Left forelimb (tissue), 1 donor: ENCODE results near the gene DYRK2.

Experiments used
- DNase-seq: peaks from one replicate; pipeline ENCODE4 v3.0.0-alpha.2; 2018; ENCODE audit warnings: low spot score

DYRK2 gene

DNA sequence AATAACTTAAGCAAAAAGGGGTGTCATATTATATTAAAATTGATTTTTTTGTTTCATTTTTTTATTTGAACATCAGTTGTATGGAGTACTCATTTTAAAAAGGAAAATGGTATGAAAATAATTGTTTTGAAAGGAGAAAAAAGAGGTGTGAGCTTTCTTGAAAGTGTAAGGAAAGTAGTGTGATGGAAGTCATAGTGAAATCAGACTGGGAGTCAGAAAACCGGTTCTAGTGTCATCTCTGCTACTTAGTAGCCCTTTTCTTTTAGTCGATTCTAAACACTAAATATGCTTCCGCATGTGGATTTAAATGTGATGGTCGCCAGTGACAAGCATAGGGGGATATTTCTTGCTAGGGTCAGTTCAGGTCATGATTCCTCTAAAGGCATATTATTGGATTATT lies 1.8 kb upstream of the DYRK2 start:
- no peak for DNase-seq

DNA sequence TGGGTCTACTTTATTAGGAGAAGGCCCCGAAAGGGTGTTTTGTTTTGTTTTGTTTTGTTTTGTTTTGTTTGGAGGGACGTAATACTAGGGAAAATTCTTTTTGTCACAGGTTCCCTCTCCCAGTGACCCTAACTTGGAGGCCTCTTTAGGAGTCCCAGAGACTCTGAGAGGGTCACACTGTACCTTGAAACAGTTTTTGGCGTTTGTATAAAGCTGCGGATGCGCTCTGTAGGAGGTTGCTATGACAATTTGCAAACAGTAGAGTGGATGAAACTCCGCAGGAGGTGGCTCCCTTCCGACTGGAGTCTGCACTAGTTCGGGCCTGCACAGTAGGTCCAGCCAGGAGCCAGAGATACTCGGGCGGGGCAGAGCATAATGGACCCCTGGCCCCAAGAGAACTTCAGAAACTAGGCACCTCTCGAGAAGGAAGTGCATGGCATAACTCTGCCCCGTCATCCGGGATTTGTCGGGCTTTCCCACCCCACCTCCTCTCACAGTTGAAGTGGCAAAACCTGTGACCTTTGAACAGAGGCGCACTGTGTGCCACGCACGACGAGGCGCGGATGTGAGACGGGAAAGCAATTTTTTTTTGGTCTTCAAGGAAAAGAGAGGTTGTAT lies 1.3 kb upstream of the DYRK2 start:
- no peak for DNase-seq

- DNase-seq = peak; percentile 87
Measured at GRCh38 chr12:67647799-67648520, 585 bp upstream of the DYRK2 start.

GRCh38 chr12:67649261-67649569 lies 670 bp downstream of the DYRK2 start:
- DNase-seq = no peak

DNA sequence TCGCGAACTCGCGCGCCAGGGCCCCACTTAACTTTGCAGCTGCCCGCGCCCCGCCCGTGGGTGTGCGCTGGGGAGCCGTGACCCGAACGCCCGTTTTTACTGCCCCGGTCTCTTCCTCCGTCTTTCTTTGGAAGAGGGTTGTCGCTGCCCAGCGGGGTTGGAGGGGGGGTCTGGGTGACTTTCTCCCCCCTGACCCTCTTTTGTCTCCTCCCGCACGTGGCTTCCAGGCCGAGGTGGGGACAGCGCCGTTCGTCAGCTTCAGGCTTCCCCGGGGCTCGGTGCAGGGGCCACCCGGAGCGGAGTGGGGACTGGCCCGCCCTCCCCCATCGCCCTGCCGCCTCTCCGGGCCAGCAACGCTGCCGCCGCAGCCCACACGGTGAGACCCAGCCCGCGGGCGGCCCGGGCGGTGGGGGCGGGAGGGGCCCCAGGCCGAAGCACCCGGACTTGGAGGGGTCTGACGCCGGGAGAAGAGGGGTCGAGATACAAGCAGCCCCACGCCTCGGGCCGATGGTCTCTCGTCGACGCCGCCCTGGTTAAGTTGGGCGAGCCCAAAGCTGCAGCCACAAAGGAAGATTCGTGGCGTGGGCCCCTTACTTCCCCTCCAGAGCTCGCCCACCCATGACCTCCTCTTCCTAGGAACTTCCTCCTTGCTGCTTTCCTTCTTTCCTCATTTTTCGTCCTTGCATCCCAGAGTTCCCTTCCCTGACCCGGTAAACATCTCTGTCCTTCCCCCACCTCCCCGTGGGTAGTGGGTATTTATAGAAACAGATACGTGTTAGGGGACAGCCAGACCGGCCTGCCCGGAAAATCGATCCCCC lies 1.2 kb downstream of the DYRK2 start:
- peak; percentile 75 for DNase-seq

DNA sequence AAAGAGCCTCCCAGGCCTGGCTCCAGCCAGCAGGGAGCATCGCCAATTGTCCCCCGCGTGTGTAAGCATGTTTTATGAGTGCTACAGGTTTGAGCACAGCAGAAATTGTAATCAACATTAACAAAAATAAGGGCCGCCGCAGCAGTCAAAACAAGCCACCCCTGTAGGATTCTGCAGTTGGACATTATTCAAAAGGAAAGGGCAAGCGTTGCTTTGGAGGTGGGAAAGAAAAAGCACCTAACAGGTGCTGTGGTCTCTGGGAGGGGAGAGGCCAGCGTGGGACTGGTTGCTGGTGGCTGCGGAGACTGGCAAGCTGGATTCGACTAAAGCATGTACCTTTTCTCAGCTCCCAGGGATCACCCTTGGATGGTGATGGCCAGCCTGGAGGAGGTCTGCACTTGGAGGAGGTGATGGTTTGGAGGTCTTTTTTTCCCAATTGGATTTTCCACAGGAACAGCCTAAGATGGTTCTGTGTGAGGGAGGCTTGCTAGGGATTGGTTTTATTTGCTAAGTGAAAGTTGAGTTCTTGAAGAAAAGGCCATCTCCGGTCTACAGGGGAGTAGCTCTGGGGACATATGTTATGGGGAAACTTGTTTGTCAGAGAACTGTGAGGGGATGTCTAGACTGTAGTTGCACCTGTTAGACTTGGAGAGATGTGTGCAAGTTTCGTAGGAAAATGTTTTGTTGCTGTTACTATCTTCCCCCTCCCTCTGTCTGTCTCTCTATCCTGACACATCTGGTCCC lies 2.0 kb downstream of the DYRK2 start:
- DNase-seq = no peak

GRCh38 chr12:67651132-67651695 lies 2.7 kb downstream of the DYRK2 start:
- DNase-seq = no peak

DNA sequence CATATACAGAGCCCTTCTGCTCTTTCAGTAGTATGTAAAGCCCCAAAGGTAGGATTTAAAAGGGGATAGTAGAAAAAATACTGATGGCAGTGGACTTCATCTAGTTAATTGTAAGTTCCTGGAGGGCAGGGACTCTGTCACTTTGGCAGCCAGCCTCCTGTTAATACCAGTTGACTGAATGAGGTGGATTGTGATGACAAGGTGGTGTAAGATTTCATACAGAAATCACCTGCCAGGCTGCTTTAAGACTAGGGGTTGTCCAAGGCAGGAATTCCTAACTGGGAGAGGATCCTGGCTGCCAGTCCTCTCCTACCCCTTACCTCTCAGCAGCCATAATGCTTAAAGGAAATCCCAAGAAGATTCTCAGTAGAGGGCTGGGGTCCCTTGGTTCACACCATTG lies 7.3 kb downstream of the DYRK2 start:
- DNase-seq = no peak

DNA sequence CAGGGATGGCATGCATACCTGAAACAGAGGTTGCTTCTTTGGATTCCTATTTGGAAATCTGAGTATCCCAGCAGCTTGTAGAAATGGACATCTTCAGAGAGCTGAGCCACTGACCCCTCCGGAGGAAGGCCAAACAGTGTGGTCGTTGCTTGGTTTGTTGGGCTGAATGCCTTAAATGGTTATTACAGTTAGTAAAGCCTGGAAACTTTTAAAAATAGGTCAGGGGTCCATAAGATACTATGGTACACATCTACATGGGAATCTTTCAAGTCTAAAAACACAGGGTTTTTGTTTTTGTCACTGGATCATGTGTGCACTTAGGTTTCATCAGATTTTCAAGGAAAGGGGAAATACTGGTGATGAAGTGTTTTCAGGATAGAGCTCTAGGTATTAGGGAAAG lies 7.7 kb downstream of the DYRK2 start:
- DNase-seq = no peak

DNA sequence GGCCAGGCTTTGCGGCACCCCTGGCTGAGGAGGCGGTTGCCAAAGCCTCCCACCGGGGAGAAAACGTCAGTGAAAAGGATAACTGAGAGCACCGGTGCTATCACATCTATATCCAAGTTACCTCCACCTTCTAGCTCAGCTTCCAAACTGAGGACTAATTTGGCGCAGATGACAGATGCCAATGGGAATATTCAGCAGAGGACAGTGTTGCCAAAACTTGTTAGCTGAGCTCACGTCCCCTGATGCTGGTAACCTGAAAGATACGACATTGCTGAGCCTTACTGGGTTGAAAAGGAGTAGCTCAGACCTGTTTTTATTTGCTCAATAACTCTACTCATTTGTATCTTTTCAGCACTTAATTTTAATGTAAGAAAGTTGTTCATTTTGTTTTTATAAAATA lies 9.9 kb downstream of the DYRK2 start:
- no peak for DNase-seq

- no peak for DNase-seq
Measured at GRCh38 chr12:67659292-67659691, 10.7 kb downstream of the DYRK2 start.

DNA sequence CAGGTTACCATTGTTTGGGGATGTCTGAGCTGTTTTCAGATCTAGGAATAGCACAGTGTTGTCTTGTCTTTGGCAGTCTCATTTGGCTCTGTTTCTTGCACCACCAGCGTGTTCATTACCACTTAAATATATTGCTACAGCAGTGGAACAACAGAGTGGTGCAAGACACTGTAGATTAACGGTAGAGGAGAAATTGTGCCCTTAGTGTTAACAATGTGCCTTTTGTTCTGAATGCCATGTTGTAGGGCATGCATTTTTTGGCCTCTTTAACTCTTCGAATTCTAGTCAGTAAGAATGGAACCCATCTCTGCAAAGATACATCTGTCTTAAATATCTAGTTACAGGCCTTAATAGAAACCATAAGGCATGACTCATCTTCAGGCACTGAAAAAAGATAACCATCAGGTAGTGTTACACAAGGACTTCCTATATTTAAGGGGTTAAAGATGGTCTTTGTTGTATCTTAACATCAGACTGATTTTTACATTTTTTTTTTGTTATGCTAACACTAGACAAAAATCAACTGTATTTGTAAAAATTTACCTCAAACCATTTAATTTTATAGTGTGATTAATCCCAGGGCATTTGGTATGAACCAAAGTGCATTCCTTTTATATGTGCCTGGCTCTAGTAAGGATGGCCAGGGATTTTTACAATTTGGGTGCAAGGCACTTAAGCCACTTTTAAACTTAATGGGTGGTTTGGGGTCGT lies 12.9 kb downstream of the DYRK2 start:
- DNase-seq = no peak

DNA sequence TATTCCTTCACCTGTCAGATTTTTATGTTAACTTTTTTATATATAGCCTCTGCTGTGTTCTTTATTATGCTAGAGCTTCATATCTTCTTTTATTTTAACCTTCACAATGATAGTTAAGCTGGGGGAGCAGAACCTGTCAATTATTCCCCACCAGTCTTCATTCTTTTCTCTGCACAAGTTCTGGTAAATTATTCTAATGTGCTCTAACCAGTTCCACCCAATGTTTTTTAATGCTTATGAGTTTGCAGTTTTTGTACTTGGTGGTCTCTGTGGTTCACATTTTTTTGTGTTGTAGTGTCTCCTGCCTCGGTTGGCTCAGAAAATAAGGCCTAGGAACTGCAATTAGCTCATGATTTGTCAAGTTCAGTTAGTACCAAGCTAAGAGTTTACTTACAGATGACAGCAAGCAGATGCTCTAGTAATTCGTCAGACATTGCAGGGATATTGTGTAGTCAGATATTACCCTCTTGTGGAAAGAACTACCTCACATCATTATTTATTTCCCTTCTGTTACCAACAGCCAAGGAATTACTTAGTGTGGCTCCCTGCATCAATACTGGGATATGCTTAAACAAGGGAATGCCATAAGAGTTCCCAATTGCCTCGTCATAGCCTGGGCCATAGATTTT lies 14.5 kb downstream of the DYRK2 start:
- no peak for DNase-seq

DNA sequence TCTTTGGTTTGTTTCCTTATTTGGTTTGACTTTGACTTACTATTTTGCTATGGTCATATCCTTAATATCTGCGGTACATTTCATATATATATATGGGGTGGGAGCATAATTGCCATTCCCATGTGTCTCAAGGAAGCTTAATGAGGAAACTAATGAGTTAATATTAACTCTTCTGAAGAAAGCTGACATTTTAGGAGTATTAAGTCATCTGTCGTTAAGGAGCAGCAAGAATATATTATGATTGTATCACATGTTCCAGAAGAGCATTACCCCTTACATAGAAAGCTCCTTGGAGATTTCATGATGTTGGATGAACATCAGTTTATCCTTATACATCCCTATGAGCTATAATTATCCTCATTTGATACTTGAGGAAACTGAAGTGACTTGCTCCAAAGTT lies 15.6 kb downstream of the DYRK2 start:
- DNase-seq = no peak

- no peak for DNase-seq
Measured at GRCh38 chr12:67665679-67666078, 17.1 kb downstream of the DYRK2 start.

- DNase-seq = no peak
Measured at GRCh38 chr12:67666605-67667004, 18.1 kb downstream of the DYRK2 start.

- DNase-seq = no peak
Measured at GRCh38 chr12:67667276-67668073, 18.9 kb downstream of the DYRK2 start.

GRCh38 chr12:67669217-67669933 lies 20.8 kb downstream of the DYRK2 start:
- DNase-seq = no peak

DNA sequence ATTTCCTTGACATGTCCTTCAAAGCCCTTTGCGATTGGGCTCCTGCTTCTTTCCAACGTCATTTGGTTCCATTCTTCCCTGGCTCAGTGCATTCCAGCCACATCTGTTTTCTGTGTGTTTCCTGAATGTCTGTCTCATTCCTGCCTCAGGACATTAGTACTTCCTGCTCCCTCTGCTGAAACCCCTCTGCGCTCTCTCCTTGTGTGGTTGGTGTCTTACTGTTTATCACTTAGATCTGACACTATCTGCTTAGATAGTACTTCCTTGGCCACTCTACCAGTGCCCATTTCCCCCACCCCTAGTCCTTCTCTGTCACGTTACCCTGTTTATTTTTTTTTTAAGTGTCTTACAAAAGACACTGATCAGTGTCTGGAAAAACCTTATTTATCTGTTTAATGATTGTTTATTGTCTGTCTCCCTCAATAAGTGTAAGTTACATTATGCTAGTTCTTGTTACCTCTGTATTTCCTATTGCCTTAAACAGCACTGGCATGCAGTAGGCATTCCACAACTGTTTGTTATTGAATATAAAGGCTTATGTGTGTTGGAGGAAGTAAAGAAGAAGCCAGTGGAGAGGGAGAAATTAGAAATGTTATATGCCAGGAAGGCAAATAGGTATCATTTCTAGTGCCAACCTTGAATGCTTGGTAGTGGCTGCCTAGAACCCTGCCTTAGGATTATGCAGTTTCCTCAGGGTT lies 21.5 kb downstream of the DYRK2 start:
- DNase-seq = no peak
